MM.1S (cell line): Measurements from ENCODE around the gene SLC30A1.

ENCODE experiments used
- CTCF ChIP-seq: fragments of 300-600 bp; sonication (generic); IDR thresholded peaks from 2 replicates; pipeline ENCODE4 v1.5.1; 2016; ENCODE audit warnings: antibody characterized with exemption, low read length, mixed read lengths
- EZH2 ChIP-seq: fragments of 300-600 bp; sonication (generic); optimal IDR thresholded peaks from 2 replicates; pipeline ENCODE3; 2017; ENCODE audit warnings: low read depth, mild to moderate bottlenecking, antibody characterized with exemption, low read length, mixed read lengths

- no peak for TF ChIP-seq CTCF
- no peak for TF ChIP-seq EZH2
These were observed 49.5 kb upstream of the SLC30A1 start for GRCh38 chr1:211628417-211628816.
